Chondrocyte (in vitro differentiated cells): ENCODE data around the gene DAPK1. TPM values are rescaled to one million over a fixed set of nuclear protein-coding genes. Genes with fewer than 3 reads are reported as not detected.

Experiments
- DNase-seq: peaks from one replicate; pipeline ENCODE4 v3.0.0; 2021; ENCODE audit warnings: mixed read lengths, low spot score
- H3K27ac Mint-ChIP-seq: one replicate; pipeline ENCODE4 v1.8.0; 2021; ENCODE audit warnings: mild to moderate bottlenecking, moderate library complexity, mixed read lengths; ENCODE audit not compliant: unreplicated experiment
- H3K27me3 Mint-ChIP-seq: 2 replicates; pipeline ENCODE4 v1.8.0; 2021; ENCODE audit warnings: low read depth, mixed read lengths
- H3K36me3 Mint-ChIP-seq: 2 replicates; pipeline ENCODE4 v1.8.0; 2021; ENCODE audit warnings: low read depth, mixed read lengths
- H3K4me1 Mint-ChIP-seq: 2 replicates; pipeline ENCODE4 v1.8.0; 2021; ENCODE audit warnings: low read depth, mild to moderate bottlenecking, mixed read lengths
- H3K4me3 Mint-ChIP-seq: one replicate; pipeline ENCODE4 v1.8.0; 2021; ENCODE audit warnings: mild to moderate bottlenecking, moderate library complexity, mixed read lengths; ENCODE audit not compliant: unreplicated experiment
- H3K9me3 Mint-ChIP-seq: 2 replicates; pipeline ENCODE4 v1.8.0; 2021; ENCODE audit warnings: low read depth, mixed read lengths
- total RNA-seq: library from RNA; stranded (reverse); gene quantifications from 3 replicates; pipeline ENCODE4 v1.2.1, GENCODE V29; 2021
- TF ChIP-seq, protein P1 (sequence below): fragments of 200-600 bp; sonication (generic); IDR thresholded peaks from 2 replicates; pipeline ENCODE4 v1.5.0; 2021; ENCODE audit warnings: antibody characterized with exemption, mild to moderate bottlenecking, moderate library complexity

Gene DAPK1
- total RNA-seq, 1 donor from 2014 or later = 87.9 TPM

DNA sequence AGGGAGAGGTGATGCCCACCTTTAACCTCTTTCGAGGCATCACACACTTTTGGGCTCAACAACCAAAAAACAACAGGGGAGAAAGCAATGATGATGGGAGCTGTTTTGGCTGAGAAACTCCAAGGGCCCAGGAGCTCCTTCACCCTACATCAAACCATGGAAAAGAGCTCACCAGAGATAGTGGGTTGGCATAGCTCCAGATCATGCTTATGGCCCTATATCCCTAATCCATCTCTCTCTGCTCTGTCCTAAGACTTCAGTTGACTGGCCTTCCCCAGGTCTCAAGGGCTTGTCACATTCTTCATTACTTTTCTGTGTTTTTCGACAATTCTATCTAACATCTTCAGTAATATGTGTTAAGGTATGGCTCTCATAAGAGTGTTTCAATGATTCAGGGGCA, 222.5 kb downstream of the DAPK1 start:
- TF ChIP-seq, protein P1, sequence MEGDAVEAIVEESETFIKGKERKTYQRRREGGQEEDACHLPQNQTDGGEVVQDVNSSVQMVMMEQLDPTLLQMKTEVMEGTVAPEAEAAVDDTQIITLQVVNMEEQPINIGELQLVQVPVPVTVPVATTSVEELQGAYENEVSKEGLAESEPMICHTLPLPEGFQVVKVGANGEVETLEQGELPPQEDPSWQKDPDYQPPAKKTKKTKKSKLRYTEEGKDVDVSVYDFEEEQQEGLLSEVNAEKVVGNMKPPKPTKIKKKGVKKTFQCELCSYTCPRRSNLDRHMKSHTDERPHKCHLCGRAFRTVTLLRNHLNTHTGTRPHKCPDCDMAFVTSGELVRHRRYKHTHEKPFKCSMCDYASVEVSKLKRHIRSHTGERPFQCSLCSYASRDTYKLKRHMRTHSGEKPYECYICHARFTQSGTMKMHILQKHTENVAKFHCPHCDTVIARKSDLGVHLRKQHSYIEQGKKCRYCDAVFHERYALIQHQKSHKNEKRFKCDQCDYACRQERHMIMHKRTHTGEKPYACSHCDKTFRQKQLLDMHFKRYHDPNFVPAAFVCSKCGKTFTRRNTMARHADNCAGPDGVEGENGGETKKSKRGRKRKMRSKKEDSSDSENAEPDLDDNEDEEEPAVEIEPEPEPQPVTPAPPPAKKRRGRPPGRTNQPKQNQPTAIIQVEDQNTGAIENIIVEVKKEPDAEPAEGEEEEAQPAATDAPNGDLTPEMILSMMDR = no peak
- Mint-ChIP-seq H3K36me3 (no peaks in the 10 kb centered on the region), H3K4me1 (peaks cover 13% of the 10 kb centered on the region), H3K4me3 (no peak overlapping the region), H3K9me3 (no peaks in the 10 kb centered on the region), H3K27me3 (peaks cover 3% of the 10 kb centered on the region), H3K27ac (no peak overlapping the region)
- no peak for DNase-seq

DNA sequence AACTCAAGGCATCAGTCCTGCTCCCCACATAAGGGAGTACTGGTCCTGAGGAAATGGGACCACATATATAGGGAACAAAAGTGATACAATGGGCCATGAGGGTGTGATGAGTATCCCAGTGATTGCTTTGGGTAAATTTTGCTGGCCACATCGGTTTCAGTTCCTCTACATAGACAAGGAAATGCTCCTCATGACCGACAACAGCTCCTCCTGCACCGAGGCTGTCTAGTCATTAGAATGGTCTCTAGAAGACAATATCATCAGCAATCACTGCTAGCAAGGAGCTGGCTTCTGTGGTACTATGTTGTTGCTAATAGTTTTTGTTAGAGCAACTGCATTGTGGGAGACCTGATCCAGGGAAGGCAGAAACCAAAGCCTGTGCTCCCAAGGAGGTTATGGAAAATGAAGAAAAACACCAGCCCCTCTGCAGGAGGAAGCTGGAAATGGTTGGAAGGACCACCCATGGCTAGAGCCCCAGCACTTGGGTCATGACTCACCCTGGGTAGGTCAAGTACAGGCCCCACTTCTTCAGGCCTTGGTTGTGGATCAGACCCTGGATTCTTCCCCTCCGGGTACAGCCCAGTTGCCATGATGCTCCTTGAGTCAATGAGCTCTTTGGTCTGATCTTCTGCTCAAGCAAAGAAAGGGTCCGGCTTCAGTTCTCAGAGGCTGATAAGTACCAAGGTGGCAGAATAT, 224.9 kb downstream of the DAPK1 start:
- peaks cover 19% of the 10 kb centered on the region for H3K4me1 Mint-ChIP-seq
- H3K27ac Mint-ChIP-seq = no peak overlapping the region
- no peak overlapping the region for H3K4me3 Mint-ChIP-seq
- no peaks in the 10 kb centered on the region for H3K9me3 Mint-ChIP-seq
- DNase-seq = no peak
- TF ChIP-seq, protein P1 = no peak
- H3K36me3 Mint-ChIP-seq = peaks cover 1% of the 10 kb centered on the region
- H3K27me3 Mint-ChIP-seq = peaks cover 3% of the 10 kb centered on the region

DNA sequence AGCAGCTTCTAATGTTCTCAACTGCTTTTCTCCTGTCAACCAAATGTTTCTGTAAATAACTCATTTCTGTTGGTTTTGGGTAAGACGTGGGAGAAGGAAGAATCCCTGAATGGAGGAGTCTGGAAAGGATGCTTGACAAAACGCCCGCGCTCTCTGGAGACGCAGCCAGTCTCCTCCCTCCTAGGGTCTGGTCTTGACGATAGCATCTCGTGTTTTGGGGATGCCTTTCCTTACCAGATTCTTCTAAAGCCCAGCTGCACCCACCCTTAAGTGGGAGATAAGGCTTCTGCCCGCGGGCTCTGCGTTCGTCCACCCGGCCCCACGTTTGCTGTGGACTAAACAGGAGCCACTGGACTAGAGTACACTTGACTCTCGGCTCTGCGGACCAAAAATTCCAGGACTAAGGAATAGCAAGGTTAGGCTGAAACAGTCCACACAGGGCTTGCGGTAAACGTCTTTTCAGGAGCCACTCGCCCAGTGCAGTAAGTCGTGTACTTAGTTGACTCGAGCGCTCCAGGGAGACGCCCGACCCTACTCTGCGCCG, 227.8 kb downstream of the DAPK1 start:
- Mint-ChIP-seq H3K4me3 (peak overlapping the region; percentile 94), H3K27me3 (peaks cover 3% of the 10 kb centered on the region), H3K9me3 (no peaks in the 10 kb centered on the region), H3K4me1 (peaks cover 26% of the 10 kb centered on the region), H3K27ac (peak overlapping the region; percentile 97), H3K36me3 (peaks cover 13% of the 10 kb centered on the region)
- TF ChIP-seq, protein P1 = no peak
- DNase-seq = no peak

DNA sequence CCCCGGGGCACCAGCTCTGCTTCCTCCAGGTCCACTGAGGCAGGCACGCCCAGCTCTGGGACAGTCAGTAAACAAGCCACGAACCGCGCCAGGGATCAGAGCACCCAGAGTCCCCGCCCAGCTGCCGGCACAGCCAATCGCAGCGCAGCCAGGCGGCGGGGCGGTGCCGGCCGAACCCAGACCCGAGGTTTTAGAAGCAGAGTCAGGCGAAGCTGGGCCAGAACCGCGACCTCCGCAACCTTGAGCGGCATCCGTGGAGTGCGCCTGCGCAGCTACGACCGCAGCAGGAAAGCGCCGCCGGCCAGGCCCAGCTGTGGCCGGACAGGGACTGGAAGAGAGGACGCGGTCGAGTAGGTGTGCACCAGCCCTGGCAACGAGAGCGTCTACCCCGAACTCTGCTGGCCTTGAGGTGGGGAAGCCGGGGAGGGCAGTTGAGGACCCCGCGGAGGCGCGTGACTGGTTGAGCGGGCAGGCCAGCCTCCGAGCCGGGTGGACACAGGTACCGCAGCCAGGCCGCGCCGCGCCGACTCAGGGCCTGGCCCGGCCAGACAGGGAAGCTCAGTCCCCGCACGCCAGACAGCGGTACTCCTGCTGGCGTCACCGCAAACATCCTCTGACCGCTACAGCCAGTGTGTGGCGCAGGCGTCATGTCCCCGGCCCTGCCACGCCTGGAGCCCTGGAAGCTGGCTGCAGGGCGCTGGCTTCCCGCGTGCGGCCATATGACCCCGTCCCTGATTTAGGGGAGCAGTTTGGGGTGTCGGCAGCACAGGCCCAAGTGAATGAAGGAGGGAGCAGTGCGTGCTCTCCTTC, 228.4 kb downstream of the DAPK1 start, which contains the start of gene CTSL:
Gene CTSL (plus strand): TSS at position 220 of the 810 bp plus-strand sequence. CDS start 1,485 bp downstream, outside the sequence.
- DNase-seq = no peak
- peaks cover 17% of the 10 kb centered on the region for H3K36me3 Mint-ChIP-seq
- H3K4me1 Mint-ChIP-seq = peaks cover 26% of the 10 kb centered on the region
- H3K4me3 Mint-ChIP-seq = peak within 1 kb of the TSS; percentile 94
- TF ChIP-seq, protein P1 = peak; percentile 69
- no peaks in the 10 kb centered on the region for H3K9me3 Mint-ChIP-seq
- peak within 1 kb of the TSS; percentile 97 for H3K27ac Mint-ChIP-seq
- H3K27me3 Mint-ChIP-seq = peaks cover 3% of the 10 kb centered on the region

DNA sequence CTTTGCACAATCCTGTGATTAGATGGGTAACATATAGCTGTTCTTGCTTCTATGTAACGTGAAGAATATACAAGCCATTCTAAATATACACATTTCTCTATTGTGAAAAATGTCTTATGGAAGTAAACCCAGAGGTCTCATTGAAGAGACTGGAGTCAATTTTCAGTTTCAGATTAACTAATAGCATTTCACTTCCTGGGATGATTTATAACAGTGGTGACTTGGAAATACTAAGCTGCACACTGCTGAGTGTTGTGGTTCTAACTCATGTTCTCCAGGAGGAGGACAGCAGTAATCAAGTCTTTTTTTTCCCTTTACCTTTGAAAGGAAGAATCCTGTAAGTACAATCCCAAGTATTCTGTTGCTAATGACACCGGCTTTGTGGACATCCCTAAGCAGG, 231.6 kb downstream of the DAPK1 start:
- TF ChIP-seq, protein P1 = no peak
- Mint-ChIP-seq H3K27ac (no peak overlapping the region), H3K36me3 (peaks cover 25% of the 10 kb centered on the region), H3K4me3 (no peak overlapping the region), H3K4me1 (peaks cover 26% of the 10 kb centered on the region), H3K27me3 (no peaks in the 10 kb centered on the region), H3K9me3 (no peaks in the 10 kb centered on the region)
- DNase-seq = no peak
